Measurements from ENCODE around the gene MIX23.

MIX23 gene

GRCh38 chr3:122382888-122383666 is at the start of gene MIX23:
Gene MIX23 (minus strand): TSS chr3:122383231. CDS start chr3:122383224, 7 bp downstream.
- DNase-seq, result peak; percentile 81 to 86

DNA sequence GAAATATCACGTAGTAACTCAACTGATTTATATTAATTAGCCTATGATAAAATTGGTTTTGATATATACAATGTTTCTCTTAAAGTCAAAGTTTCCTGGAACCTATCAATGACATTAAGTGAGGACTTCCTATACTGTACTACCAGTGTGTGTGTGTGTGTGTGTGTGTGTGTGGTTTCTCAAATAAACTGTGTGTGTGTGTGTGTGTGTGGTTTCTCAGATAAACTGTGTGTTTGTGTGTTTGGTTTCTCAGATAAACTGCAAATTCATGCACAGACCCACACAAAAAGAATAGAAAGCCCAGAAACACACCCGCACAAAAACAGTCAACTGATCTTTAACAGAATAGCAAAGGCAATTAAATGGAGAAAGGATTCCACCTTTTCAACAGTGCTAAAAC is 47.3 kb upstream of the MIX23 start:
- no peak for DNase-seq

DNA sequence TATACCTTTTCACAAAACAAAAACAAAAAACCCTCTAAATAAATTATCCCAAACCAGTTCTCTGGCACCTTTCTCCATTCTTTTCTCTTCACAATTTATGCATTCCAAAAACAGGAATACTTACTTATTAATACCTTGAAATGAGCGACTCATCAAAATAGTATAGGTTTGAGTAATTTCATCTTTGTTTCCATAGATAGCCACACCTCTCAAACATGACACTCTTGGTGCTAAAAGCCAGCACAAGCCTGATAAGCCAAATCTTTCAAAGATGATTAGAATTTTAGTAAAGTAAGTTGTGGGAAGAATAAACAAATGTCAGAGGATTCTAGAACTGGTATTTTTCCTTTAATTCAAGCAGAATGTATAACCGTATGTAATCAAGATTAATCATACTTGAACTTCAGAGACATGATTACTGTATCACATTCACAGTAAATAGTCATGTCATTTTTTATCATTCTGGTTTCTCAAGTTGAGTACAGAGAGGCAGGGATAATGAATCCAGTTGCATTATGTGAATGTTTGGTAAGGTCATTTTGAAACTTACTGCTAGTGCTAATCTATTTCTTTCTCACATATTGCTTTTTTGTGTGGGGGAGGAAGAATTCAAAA is 44.9 kb upstream of the MIX23 start:
- no peak for DNase-seq

DNA sequence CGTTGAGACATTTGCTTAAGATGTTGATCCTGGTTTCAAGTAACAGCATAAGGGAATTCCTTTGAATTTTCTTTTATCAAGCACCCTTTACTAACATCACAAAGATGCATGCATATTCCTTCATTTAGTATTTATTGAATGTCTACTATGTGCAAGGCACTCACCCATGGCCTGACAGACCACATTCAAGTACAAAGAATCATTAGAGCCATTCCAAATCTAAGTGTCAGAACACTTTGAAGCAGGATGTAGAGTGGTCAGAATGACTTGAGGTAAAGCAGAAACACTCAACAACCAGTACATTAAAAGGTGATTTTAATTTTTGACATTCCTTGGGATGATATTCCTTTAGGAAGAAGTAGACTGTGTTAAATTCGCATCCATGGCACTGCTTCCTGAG is 38.8 kb upstream of the MIX23 start:
- DNase-seq, result no peak

- no peak for DNase-seq
These were observed 38.1 kb upstream of the MIX23 start for GRCh38 chr3:122421101-122421500.

- no peak for DNase-seq
These were observed 33.9 kb upstream of the MIX23 start for GRCh38 chr3:122416966-122417365.

- peak; percentile 97 to 98 for DNase-seq
These were observed 33.0 kb upstream of the MIX23 start, which contains the start of gene WDR5B for GRCh38 chr3:122415762-122416654. Gene WDR5B (minus strand): TSS chr3:122416062. CDS start chr3:122415528, 534 bp downstream.

DNA sequence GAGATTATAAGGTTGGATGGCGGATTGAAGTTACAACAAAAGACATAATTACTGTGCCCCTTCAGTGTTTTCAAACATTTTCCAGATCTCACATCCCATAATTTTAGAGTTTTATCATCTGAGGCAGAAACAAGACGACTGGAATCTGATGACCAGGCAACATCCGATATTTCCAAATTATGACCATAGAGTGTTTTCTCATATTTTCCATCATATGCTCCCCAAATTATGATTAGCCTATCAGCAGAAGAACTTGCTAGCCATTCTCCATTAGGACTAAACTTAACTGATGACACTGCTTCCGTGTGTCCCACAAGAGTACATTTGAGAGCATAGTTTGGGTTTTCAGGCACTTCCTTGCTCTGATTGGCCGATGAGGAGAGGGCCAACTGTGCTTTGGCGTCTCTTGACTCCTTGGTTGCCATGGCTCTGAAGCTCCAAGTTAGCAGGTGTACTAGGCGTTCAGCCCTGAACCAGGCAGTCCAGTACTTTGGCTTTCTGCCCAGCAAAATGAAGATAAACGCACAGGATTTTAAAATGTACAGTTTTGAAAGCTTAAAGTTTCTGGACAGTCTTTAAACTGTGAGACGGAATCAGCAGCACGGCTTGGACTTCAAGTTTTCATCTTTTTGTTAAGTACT is 32.2 kb upstream of the MIX23 start:
- peak; percentile 65 to 71 for DNase-seq

GRCh38 chr3:122414391-122414790 is 31.4 kb upstream of the MIX23 start:
- no peak for DNase-seq

DNA sequence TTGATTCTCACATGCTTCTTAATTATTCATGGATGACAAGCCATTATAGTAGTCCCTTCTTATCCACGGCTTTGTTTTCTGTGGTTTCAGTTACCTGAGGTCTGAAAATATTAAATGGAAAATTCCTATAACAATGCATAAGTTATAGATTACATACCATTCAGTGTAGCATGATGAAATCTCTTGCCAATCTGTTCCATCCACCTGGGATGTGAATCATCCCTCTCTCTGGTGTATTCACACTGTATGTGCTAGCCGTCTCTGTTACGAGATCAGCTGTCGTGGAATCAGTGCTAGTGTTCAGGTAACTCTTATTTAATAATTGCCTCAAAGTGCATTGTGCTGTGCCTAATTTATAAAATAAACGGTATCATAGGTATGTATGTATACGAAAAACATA is 27.6 kb upstream of the MIX23 start:
- DNase-seq, result no peak

DNA sequence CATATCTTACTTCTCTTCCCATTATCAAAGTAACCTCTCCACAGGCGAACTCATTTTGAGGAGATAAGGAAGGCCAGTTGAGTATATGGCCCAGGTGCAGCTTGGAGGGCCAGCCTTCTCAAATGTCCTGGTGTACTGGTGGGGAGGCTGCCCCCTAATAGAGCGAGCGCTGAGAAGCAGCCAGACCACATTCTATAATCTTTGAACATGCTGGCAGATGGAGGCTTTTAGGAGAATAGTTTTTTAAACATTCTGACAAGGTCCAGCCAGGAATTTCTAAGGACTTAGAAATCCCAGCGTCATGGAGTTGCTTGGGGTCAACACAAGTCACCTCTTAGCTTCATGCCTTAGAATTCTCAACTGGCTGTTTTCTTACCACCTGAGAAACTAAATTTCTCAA is 27.1 kb upstream of the MIX23 start:
- no peak for DNase-seq

GRCh38 chr3:122409446-122409845 is 26.4 kb upstream of the MIX23 start:
- DNase-seq, result no peak

DNA sequence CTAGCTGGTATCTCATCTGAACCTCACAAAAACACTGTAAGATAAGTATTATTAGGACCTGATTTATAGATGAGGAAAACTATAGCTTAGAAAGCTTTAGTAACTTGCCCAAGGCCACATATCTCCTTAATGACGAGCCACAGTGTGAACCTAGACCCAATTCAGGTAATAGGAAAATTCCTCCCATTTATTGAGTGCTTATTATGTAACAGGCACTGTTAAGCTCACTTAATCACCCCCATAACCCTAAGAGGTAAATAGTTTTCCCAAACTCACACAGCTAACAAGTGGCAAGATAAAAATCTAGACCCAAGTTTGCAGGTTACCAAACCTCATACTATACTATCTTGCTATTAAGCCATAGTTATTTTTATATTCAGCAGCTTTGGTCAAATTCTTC is 24.9 kb upstream of the MIX23 start:
- DNase-seq, result no peak

GRCh38 chr3:122406198-122406597 is 23.2 kb upstream of the MIX23 start:
- DNase-seq, result no peak

- no peak for DNase-seq
These were observed 22.0 kb upstream of the MIX23 start for GRCh38 chr3:122405015-122405414.

- DNase-seq, result no peak
These were observed 20.5 kb upstream of the MIX23 start for GRCh38 chr3:122403489-122403888.

DNA sequence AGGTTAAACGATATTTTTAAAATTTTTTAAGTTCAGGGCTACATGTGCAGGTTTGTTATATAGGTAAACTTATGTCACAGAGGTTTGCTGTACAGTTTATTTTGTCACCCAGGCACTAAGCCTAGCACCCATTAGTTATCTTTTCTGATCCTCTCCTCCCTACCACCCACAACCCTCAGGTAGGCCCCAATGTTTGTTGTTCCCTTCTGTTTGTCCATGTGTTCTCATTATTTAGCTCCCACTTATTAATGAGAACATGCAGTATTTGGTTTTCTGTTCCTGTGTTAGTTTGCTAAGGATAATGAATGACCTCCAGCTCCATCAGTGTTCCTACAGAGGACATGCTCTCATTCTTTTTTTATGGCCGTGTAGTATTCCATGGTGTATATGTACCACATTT is 15.9 kb upstream of the MIX23 start:
- no peak for DNase-seq

GRCh38 chr3:122397201-122397600 is 14.2 kb upstream of the MIX23 start:
- DNase-seq, result no peak

DNA sequence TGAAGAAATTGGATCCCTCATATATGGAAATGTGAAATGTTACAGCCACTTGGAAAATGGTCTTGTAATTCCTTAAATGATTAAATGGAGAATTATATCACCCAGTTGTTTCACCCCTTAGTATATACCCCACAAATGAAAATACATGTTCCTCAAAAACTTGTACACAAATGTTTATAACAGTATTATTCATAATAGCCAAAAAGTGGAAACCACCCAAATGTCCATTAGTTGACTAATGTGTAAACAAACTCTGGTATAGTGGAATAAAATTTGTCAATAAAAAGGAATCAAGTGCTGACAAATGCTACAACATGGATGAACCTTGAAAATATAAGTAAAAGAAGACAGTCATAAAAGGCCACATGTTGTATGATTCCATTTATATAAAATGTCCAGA is 13.5 kb upstream of the MIX23 start:
- no peak for DNase-seq

DNA sequence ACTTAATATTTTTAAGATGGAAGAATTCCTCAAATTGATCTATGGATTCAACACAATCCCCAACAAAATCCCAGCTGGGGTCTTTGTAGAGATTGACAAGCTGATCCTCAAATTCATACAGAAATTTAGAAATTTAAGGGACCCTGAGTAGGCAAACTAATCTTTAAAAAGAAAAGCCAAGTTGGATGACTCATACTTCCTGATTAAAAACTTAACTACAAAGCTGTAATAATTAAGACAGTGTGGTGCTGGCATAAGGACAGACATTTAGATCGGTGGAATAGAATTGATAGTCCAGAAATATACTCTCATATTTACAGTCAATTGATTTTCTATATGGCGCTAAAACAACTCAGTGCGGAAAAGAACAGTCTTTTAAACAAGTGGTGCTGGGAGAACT is 12.6 kb upstream of the MIX23 start:
- DNase-seq, result no peak

GRCh38 chr3:122394173-122394572 is 11.1 kb upstream of the MIX23 start:
- no peak for DNase-seq

DNA sequence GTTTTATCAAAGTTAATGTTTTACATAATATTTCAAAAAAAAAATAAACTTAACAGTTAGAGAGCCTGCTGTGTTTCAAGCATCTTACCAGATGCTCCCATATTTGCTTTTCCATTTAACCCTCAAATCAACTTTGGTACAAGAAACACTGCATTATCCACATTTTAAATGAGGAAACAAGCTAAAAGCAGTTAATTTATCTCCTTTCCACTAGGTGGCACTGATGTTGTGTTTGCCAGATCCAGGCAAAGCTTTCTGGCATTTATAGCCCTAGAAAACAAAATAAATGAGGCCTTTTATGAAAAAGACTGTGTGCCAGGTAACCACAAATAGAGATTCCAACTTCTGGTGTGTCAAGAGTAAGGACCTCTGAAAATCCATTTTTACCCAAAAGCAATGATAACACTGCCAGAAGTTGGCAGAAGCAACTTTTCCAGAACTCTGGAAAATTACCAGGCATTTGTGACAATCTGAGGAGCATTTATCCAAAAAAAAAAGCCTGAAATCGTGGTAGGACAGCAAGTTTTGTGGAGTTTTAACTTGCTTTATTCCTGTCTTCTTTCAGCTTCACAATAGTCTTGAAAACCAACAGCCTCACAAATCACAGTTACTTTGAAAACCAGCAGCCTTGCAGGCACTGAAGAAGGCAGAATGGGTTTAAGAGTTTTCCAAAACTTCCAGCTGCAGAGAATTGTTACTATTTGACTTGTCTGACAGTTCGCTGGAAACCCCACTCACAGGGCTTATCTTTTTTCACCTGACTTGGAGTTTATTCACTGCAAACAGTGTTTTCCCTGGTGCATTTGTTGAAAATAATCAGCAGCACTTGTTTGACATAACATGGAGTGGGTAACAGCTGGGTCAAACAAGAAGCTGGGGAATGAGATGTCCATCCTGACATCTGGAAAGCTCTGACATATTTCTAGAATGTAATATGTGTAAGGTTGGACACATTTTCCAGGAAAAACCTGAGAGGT is 10.1 kb upstream of the MIX23 start:
- peak in 1 of 2 donors; percentile 60 for DNase-seq
